ENCODE data around the gene C10orf95.

Gene C10orf95

DNA sequence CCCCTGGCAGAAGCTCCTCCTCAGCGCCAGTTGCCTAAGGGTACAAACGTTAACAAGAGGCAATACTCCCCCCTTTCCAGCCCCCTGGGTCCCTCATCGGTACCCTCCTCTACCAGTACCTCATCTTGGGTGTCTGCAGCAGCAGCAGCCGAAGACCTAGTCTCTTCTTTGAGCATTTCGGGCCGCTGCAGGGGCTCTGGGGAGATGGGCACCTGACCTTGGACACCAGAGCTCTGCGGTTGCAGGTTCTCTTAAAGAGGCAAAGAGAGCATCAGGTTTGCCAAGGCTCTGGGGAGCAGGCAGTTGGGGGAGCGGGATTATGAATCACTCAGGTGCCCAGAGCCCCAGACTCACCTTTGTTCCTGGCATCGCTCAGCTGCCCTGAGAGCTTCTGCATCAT is 27.2 kb downstream of the C10orf95 start:
- Histone ChIP-seq H3K27me3 (ENCODE audit: control insufficient read depth, low read length) (no peaks in the 10 kb centered on the region), H3K9me3 (ENCODE audit: control insufficient read depth, insufficient read depth, low read length) (no peaks in the 10 kb centered on the region), H3K36me3 (ENCODE audit: control insufficient read depth, low read length) (peaks cover 19% of the 10 kb centered on the region), H4K20me1 (ENCODE audit: control insufficient read depth, insufficient read depth, low read depth, low read length) (no peaks in the 10 kb centered on the region), H3K4me2 (ENCODE audit: low read length) (no peak overlapping the region), H3K27ac (ENCODE audit: low read depth, low read length) (no peak overlapping the region), H3F3A (ENCODE audit: control insufficient read depth, insufficient read depth) (peaks cover 7% of the 10 kb centered on the region; the same call in 1 of the 2 replicates), H3K4me3 (ENCODE audit: low read length) (no peak overlapping the region), H3K79me2 (ENCODE audit: control insufficient read depth, low read length) (peaks cover 21% of the 10 kb centered on the region), H3K9me2 (replicated peaks; ENCODE audit: control insufficient read depth, low read length) (no peaks in the 10 kb centered on the region), H3K4me1 (ENCODE audit: control insufficient read depth, low read length) (peaks cover 27% of the 10 kb centered on the region)
- TF ChIP-seq EZH2phosphoT487 (IDR thresholded peaks at IDR 0.05; ENCODE audit: borderline replicate concordance, low read length), result no peak
- TF ChIP-seq CTCF (IDR thresholded peaks at IDR 0.05; ENCODE audit: low read depth, low read length, poor library complexity, severe bottlenecking), result no peak

- Histone ChIP-seq H3K27me3 (ENCODE audit: control insufficient read depth, low read length) (no peaks in the 10 kb centered on the region), H4K20me1 (ENCODE audit: control insufficient read depth, insufficient read depth, low read depth, low read length) (no peaks in the 10 kb centered on the region), H3K4me2 (ENCODE audit: low read length) (peak overlapping the region; percentile 93), H3F3A (ENCODE audit: control insufficient read depth, insufficient read depth) (peaks cover 7% of the 10 kb centered on the region; the same call in 1 of the 2 replicates), H3K36me3 (ENCODE audit: control insufficient read depth, low read length) (peaks cover 19% of the 10 kb centered on the region), H3K9me3 (ENCODE audit: control insufficient read depth, insufficient read depth, low read length) (no peaks in the 10 kb centered on the region), H3K4me1 (ENCODE audit: control insufficient read depth, low read length) (peaks cover 31% of the 10 kb centered on the region), H3K27ac (ENCODE audit: low read depth, low read length) (no peak overlapping the region), H3K79me2 (ENCODE audit: control insufficient read depth, low read length) (peaks cover 21% of the 10 kb centered on the region), H3K4me3 (ENCODE audit: low read length) (peak overlapping the region; percentile 88; the same call in 1 of the 2 replicates), H3K9me2 (replicated peaks; ENCODE audit: control insufficient read depth, low read length) (no peaks in the 10 kb centered on the region)
- no peak for TF ChIP-seq EZH2phosphoT487 (IDR thresholded peaks at IDR 0.05; ENCODE audit: borderline replicate concordance, low read length)
- TF ChIP-seq CTCF (IDR thresholded peaks at IDR 0.05; ENCODE audit: low read depth, low read length, poor library complexity, severe bottlenecking), result no peak
Observed at GRCh38 chr10:102423372-102423968, 27.9 kb downstream of the C10orf95 start.

- Histone ChIP-seq H3K4me3 (ENCODE audit: low read length) (peak overlapping the region; percentile 88), H3K36me3 (ENCODE audit: control insufficient read depth, low read length) (peaks cover 19% of the 10 kb centered on the region), H3K9me3 (ENCODE audit: control insufficient read depth, insufficient read depth, low read length) (no peaks in the 10 kb centered on the region), H4K20me1 (ENCODE audit: control insufficient read depth, insufficient read depth, low read depth, low read length) (no peaks in the 10 kb centered on the region), H3F3A (ENCODE audit: control insufficient read depth, insufficient read depth) (peaks cover 7% of the 10 kb centered on the region; the same call in 1 of the 2 replicates), H3K4me1 (ENCODE audit: control insufficient read depth, low read length) (peaks cover 37% of the 10 kb centered on the region), H3K27me3 (ENCODE audit: control insufficient read depth, low read length) (peaks cover 6% of the 10 kb centered on the region), H3K4me2 (ENCODE audit: low read length) (peak overlapping the region; percentile 93), H3K79me2 (ENCODE audit: control insufficient read depth, low read length) (peaks cover 21% of the 10 kb centered on the region), H3K27ac (ENCODE audit: low read depth, low read length) (peak overlapping the region; percentile 58), H3K9me2 (replicated peaks; ENCODE audit: control insufficient read depth, low read length) (no peaks in the 10 kb centered on the region)
- TF ChIP-seq CTCF (IDR thresholded peaks at IDR 0.05; ENCODE audit: low read depth, low read length, poor library complexity, severe bottlenecking) (peak; percentile 89), EZH2phosphoT487 (IDR thresholded peaks at IDR 0.05; ENCODE audit: borderline replicate concordance, low read length) (no peak)
Observed at GRCh38 chr10:102422545-102423129, 28.7 kb downstream of the C10orf95 start.

Data from DOHH2 (cell line).